Mucosa of descending colon (tissue), 3 donors: ENCODE measurements around the gene GTF2H2. TPM values are rescaled to one million over a fixed set of nuclear protein-coding genes. Genes with fewer than 3 reads are reported as not detected.

ENCODE experiments used
- total RNA-seq, 3 donors: library from RNA; stranded (reverse); fragmentation: NEBNext Ultra II Directional in 2 of 3; extraction: Animal tissue kit (Norgen Biotek cat#: 25700) in 2 of 3; gene quantifications; one replicate each; pipeline versions ENCODE4 v1.2.1 to v1.2.4, GENCODE V29; 2021 to 2023
- donor health status: DM: no; HTN: no; CAD: no; lungs with moderate emphysema.
- donor health status: DM: no; HTN: no; CAD: no.
- donor health status: DM: no; HTN: yes; CAD: no.

GTF2H2 gene
- total RNA-seq, 3 donors from 2014 or later = 19.9 to 23.7 (median 22.8) TPM

Other genes with a start within 250 kb of the GTF2H2 start
- gene SERF1A, start 167.0 kb downstream of the GTF2H2 start, total RNA-seq = 1 to 10 TPM; 3.1 to 9.8 (median 6.4) TPM
- 10 to 100 TPM; 20.2 to 26.3 (median 24.8) TPM for gene SMN1, start 142.6 kb downstream of the GTF2H2 start, total RNA-seq
- gene NAIP, start 42.3 kb downstream of the GTF2H2 start, total RNA-seq = 10 to 100 TPM; 17.3 to 19.4 (median 18.9) TPM